ENCODE measurements around the gene WDR74.

The WDR74 gene

GRCh38 chr11:62851807-62852522 is 12.6 kb upstream of the WDR74 start:
- no peak for TF ChIP-seq CTCF (conservative IDR thresholded peaks at IDR 0.05)
- peak overlapping the region; percentile 7 for H3K27ac ChIP-seq

- peak overlapping the region; percentile 7 for H3K27ac ChIP-seq
- TF ChIP-seq CTCF (conservative IDR thresholded peaks at IDR 0.05), result no peak
Measured at GRCh38 chr11:62850911-62851806, 11.8 kb upstream of the WDR74 start.

- no peak for TF ChIP-seq CTCF (conservative IDR thresholded peaks at IDR 0.05)
- H3K27ac ChIP-seq, result no peak overlapping the region
Measured at GRCh38 chr11:62847767-62848314, 8.5 kb upstream of the WDR74 start.

- no peak overlapping the region for H3K27ac ChIP-seq
- TF ChIP-seq CTCF (conservative IDR thresholded peaks at IDR 0.05), result no peak
Measured at GRCh38 chr11:62846177-62846576, 6.8 kb upstream of the WDR74 start.

GRCh38 chr11:62844154-62844553 is 4.8 kb upstream of the WDR74 start:
- no peak overlapping the region for H3K27ac ChIP-seq
- TF ChIP-seq CTCF (conservative IDR thresholded peaks at IDR 0.05), result no peak

GRCh38 chr11:62843466-62843865 is 4.1 kb upstream of the WDR74 start:
- TF ChIP-seq CTCF (conservative IDR thresholded peaks at IDR 0.05), result no peak
- H3K27ac ChIP-seq, result no peak overlapping the region; the same call in 1 of the 2 replicates

GRCh38 chr11:62842891-62843290 is 3.5 kb upstream of the WDR74 start:
- peak overlapping the region; percentile 99 for H3K27ac ChIP-seq
